ENCODE data around the gene CCT3.

The CCT3 gene

DNA sequence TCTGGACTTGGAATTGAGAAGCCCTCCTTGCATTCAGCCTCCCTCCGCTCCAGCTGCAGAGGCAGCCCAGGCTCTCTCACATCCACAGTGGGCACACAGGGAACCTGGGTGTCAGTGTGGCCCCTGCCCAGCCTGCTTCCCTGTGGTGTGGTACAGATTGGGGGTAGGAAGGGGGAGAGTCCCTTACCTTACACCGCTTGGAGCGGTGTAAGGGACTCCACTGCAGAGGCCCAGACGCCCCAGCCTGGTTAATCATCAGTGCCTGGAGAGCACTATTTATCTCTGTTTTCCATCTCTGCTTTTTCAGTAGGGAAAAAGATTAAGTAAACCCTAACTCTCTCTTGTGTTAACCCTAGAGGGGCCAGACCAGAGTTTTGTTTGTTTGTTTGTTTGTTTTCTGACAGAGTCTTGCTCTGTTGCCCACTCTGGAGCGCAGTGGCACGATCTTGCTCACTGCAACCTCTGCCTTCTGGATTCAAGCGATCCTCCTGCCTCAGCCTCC lies 30.1 kb upstream of the CCT3 start:
- DNase-seq (ENCODE audit: insufficient read length, low spot score) (no peak), FAIRE-seq (no peak)

DNA sequence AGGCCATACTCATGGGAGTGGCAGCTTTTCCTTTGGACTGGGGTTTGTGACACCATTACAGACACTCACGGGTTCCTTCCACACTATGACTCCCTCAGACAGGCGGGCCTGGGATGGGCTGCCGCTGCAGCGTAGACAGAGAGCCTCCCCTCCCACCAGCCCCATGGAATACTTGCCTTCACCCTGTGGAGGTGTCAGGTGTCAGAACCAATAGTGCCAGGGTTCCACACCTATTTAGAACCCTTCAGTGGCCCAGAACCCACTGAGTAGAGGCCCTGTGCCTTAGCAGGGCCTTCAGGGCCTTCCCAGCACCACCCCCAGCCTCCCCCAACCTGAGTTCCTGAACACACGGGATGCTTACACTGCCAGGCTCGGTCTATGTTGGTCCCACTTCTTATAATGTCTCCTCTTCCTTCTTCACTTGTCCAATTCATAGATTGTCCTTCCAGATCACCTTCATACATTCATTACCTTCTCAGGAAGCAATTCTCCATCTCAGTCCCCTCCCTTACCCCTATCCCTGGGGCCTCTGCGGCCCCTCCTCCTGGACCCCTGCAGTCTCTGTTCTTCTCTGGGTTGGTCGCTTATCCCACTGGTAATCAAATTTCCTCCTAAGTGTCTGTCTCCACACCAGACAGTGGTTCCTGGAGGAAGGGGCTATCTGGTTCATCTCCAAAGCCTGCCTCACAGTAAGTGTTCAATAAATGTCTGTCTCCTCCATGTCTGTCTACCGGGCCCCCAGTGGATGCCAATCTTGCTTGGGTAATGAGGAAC lies 29.5 kb upstream of the CCT3 start:
- no peak for FAIRE-seq
- TF ChIP-seq, protein P1, sequence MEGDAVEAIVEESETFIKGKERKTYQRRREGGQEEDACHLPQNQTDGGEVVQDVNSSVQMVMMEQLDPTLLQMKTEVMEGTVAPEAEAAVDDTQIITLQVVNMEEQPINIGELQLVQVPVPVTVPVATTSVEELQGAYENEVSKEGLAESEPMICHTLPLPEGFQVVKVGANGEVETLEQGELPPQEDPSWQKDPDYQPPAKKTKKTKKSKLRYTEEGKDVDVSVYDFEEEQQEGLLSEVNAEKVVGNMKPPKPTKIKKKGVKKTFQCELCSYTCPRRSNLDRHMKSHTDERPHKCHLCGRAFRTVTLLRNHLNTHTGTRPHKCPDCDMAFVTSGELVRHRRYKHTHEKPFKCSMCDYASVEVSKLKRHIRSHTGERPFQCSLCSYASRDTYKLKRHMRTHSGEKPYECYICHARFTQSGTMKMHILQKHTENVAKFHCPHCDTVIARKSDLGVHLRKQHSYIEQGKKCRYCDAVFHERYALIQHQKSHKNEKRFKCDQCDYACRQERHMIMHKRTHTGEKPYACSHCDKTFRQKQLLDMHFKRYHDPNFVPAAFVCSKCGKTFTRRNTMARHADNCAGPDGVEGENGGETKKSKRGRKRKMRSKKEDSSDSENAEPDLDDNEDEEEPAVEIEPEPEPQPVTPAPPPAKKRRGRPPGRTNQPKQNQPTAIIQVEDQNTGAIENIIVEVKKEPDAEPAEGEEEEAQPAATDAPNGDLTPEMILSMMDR (IDR thresholded peaks at IDR 0.05; ENCODE audit: insufficient read depth, missing control alignments) = no peak
- no peak for DNase-seq (ENCODE audit: insufficient read length, low spot score)

More for the DNA sequence above, 30.1 kb upstream of the CCT3 start:
- TF ChIP-seq, protein P1 (IDR thresholded peaks at IDR 0.05; ENCODE audit: insufficient read depth, missing control alignments) = no peak

DNA sequence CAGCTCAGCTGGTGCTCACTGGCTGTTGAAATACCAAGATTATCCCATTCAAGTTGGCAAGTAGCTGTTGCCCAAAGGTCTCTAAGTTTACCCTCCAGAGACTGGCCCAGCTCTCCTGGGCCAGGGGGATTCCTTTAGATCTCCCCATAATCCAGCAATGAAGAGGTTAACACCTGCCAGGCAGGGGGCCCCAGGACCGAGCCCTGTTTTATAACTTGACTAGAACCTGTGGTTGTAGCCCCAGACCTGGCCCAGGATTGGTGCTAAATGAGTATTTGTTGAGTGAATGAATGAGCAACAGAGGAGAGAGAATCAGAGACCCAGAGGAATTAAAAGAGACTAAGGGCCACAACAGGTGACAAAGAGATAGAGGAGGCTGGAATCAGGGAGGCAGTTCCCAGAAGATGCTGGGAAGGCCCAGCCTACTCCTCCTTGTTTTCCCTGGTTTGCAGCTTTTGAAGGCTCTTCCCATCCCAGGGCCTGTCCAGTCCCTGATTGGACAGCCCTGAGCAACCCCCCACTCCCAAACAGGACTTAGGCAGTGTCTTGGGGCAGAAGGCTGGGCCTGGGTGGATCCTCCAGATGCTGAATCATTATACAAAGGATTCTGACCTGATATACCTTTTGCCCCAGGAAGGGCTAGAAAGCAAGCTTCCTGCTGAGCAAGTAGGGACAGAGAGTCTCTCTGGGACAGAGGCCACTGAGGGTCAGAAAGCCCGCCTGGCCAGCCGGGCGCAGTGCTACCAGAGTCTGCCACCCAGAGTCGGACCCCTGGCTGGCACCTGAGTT lies 28.5 kb upstream of the CCT3 start:
- TF ChIP-seq, protein P1 (IDR thresholded peaks at IDR 0.05; ENCODE audit: insufficient read depth, missing control alignments) = no peak
- FAIRE-seq = no peak
- DNase-seq (ENCODE audit: insufficient read length, low spot score) = no peak

DNA sequence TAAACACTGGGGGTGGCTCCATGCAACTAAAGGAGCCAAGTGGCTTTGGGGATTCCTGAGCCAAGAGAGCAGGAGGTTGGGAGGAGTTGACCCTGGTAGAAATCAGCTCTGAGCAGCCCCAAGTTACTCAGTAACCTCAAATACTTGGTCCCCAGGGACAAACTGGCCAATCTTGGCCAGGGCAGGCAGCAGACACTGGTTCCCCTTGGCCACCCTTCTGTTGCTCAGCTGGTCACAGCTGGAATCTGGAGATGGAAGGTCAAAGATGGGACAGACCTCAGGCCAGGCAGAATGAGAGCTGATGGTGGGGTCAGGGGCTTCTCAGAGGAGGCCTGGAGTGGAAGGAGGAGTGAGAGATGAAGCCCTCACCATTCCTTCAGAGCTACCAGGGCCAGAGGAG lies 27.7 kb upstream of the CCT3 start:
- DNase-seq (ENCODE audit: insufficient read length, low spot score) = no peak
- TF ChIP-seq, protein P1 (IDR thresholded peaks at IDR 0.05; ENCODE audit: insufficient read depth, missing control alignments) = no peak
- no peak for FAIRE-seq

DNA sequence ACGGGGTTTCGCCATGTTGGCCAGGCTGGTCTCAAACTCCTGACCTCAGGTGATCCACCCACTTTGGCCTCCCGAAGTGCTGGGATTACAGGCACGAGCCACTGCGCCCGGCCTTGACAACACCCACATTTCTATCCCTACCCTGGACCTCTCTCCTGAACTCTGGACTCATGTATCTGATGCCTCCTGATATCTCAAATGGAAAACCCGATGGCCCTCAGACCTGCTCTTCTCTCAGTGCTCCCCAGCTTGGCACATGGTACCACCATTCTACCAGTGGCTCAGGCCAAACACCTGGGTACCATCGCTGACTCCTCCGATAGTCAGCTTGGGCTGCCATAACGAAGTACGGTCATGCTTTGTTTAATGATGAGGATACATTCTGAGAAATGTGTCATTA lies 22.4 kb upstream of the CCT3 start:
- FAIRE-seq = no peak
- TF ChIP-seq, protein P1 (IDR thresholded peaks at IDR 0.05; ENCODE audit: insufficient read depth, missing control alignments) = no peak
- no peak for DNase-seq (ENCODE audit: insufficient read length, low spot score)

DNA sequence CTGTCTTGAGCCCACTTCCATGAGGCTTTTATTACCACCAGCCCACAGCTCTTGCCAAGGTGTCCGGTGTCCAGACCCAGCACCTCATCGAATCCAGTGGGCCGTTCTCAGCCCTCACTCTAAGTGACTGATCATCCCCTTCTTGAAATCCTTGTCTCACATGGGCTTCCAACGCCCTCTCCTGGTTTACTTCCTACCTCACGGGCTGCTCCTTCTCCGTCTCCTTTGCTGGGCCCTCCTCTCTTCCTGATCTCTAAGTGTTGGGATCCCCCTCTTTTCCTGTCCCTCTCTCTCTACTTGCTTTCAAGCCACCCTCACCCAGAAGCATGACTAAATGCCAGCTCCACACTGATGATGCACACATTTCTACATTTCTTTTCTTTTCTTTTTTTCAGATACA lies 21.9 kb upstream of the CCT3 start:
- no peak for DNase-seq (ENCODE audit: insufficient read length, low spot score)
- TF ChIP-seq, protein P1 (IDR thresholded peaks at IDR 0.05; ENCODE audit: insufficient read depth, missing control alignments) = peak; percentile 65
- no peak for FAIRE-seq
